OCI-LY3 (cell line): ENCODE results near the gene LCE2D.

Experiments
- H2AFZ ChIP-seq: fragments of 200-600, 300-600 bp; shearing (Covaris generic); 2 replicates; pipeline ENCODE4 v1.6.0; 2014; ENCODE audit warnings: antibody characterized with exemption, low read depth, low read length
- H3K27ac ChIP-seq: fragments of 200-600, 300-600 bp; sonication (generic); 2 replicates; pipeline ENCODE4 v1.5.1; 2014; ENCODE audit warnings: mild to moderate bottlenecking, low read length, moderate library complexity, mixed read lengths
- H3K27me3 ChIP-seq: fragments of 200-600, 300-600 bp; sonication (generic); 2 replicates; pipeline ENCODE4 v1.6.1; 2014; ENCODE audit warnings: low read depth, low read length, mixed read lengths
- H3K36me3 ChIP-seq: fragments of 200-600, 300-600 bp; sonication (generic); replicated peaks from 2 replicates; pipeline ENCODE3; 2014; ENCODE audit warnings: low read depth, low read length, mixed read lengths
- H3K4me1 ChIP-seq: fragments of 300-600, 200-600 bp; sonication (generic); 2 replicates; pipeline ENCODE4 v1.6.1; 2014; ENCODE audit warnings: low read length, mixed read lengths
- H3K4me2 ChIP-seq: fragments of 200-600, 300-600 bp; sonication (generic); 2 replicates; pipeline ENCODE4 v1.6.1; 2014; ENCODE audit warnings: low read length, mixed read lengths
- H3K4me3 ChIP-seq: fragments of 300-600, 200-600 bp; sonication (generic); 2 replicates; pipeline ENCODE4 v1.5.1; 2014; ENCODE audit warnings: antibody characterized with exemption, mild to moderate bottlenecking, low read length, moderate library complexity
- H3K79me2 ChIP-seq: fragments of 300-600, 200-600 bp; shearing (Covaris generic); 2 replicates; pipeline ENCODE4 v1.6.1; 2014; ENCODE audit warnings: mild to moderate bottlenecking, low read length, mixed read lengths
- H3K9ac ChIP-seq: fragments of 300-600, 200-600 bp; shearing (Covaris generic); 2 replicates; pipeline ENCODE4 v1.6.0; 2014; ENCODE audit warnings: mild to moderate bottlenecking, low read length, moderate library complexity
- H3K9me3 ChIP-seq: fragments of 200-600, 300-600 bp; shearing (Covaris generic); 2 replicates; pipeline ENCODE4 v1.6.1; 2014; ENCODE audit warnings: low read length, mixed read lengths; ENCODE audit not compliant: insufficient read depth
- H4K20me1 ChIP-seq: fragments of 200-600, 300-600 bp; sonication (generic); 2 replicates; pipeline ENCODE4 v1.6.1; 2016; ENCODE audit warnings: low read length, mixed read lengths; ENCODE audit not compliant: insufficient read depth
- CTCF ChIP-seq: fragments of 200-600, 300-600 bp; sonication (generic); IDR thresholded peaks from 2 replicates; pipeline ENCODE4 v1.5.1; 2014; ENCODE audit warnings: antibody characterized with exemption, low read length, low read depth
- EZH2phosphoT487 ChIP-seq: fragments of 200-600 bp; shearing (Covaris generic); IDR thresholded peaks from 2 replicates; pipeline ENCODE4 v1.6.1; 2018; ENCODE audit warnings: antibody characterized with exemption, mixed run types, low read depth

The LCE2D gene

GRCh38 chr1:152697701-152698600 is 34.8 kb downstream of the LCE2D start, which contains the start of gene LCE2A:
Gene LCE2A (plus strand): TSS chr1:152698345. CDS start chr1:152698902, 557 bp downstream.
- H4K20me1 ChIP-seq = no peaks in the 10 kb centered on the region
- peaks cover 32% of the 10 kb centered on the region for H3K27me3 ChIP-seq
- no peaks in the 10 kb centered on the region for H3K36me3 ChIP-seq
- H3K79me2 ChIP-seq = no peaks in the 10 kb centered on the region
- no peak within 1 kb of the TSS for H3K4me2 ChIP-seq
- no peak for TF ChIP-seq EZH2phosphoT487
- no peak for TF ChIP-seq CTCF
- no peak within 1 kb of the TSS for H3K4me3 ChIP-seq
- no peaks in the 10 kb centered on the region for H3K9me3 ChIP-seq
- H3K4me1 ChIP-seq = no peaks in the 10 kb centered on the region
- no peak within 1 kb of the TSS for H2AFZ ChIP-seq
- no peak within 1 kb of the TSS for H3K9ac ChIP-seq
- no peak within 1 kb of the TSS for H3K27ac ChIP-seq

DNA sequence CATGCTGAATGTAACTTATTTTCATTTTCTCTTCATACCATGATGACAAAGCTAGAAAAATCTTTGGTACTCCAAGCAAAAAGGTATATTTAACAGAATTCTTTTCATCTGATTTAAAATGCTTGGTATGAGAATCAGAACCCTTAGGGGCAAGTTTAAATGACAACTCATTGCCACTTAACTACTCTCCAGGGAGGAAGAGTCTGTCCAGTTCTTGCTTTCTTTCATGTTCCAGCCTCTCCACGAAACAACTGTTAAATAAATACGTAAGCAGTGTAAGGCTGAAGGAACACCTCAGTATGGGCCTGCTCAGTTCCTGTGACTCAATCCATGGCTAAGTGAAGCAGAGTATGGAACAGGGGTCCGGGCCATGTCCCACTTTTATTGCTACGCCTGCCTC is 36.6 kb downstream of the LCE2D start:
- no peaks in the 10 kb centered on the region for H3K4me1 ChIP-seq
- H3K9me3 ChIP-seq = no peaks in the 10 kb centered on the region
- peaks cover 41% of the 10 kb centered on the region for H3K27me3 ChIP-seq
- no peak overlapping the region for H3K4me3 ChIP-seq
- H3K27ac ChIP-seq = no peak overlapping the region
- H3K79me2 ChIP-seq = no peaks in the 10 kb centered on the region
- H4K20me1 ChIP-seq = no peaks in the 10 kb centered on the region
- H3K9ac ChIP-seq = no peak overlapping the region
- H3K36me3 ChIP-seq = no peaks in the 10 kb centered on the region
- H3K4me2 ChIP-seq = no peak overlapping the region
- no peak overlapping the region for H2AFZ ChIP-seq
- TF ChIP-seq EZH2phosphoT487 = no peak
- no peak for TF ChIP-seq CTCF

- H3K27me3 ChIP-seq = peaks cover 15% of the 10 kb centered on the region; the same call in 1 of the 2 replicates
- no peaks in the 10 kb centered on the region for H3K79me2 ChIP-seq
- no peak within 1 kb of the TSS for H3K4me3 ChIP-seq
- no peak within 1 kb of the TSS for H3K27ac ChIP-seq
- H4K20me1 ChIP-seq = no peaks in the 10 kb centered on the region
- no peaks in the 10 kb centered on the region for H3K4me1 ChIP-seq
- no peak within 1 kb of the TSS for H2AFZ ChIP-seq
- no peaks in the 10 kb centered on the region for H3K9me3 ChIP-seq
- TF ChIP-seq EZH2phosphoT487 = no peak
- no peak for TF ChIP-seq CTCF
- H3K4me2 ChIP-seq = no peak within 1 kb of the TSS
- H3K9ac ChIP-seq = no peak within 1 kb of the TSS
- H3K36me3 ChIP-seq = no peaks in the 10 kb centered on the region
Measured at GRCh38 chr1:152707860-152708259, 44.7 kb downstream of the LCE2D start, which contains the start of gene LCE4A. Gene LCE4A (plus strand): TSS chr1:152708160. CDS start chr1:152709076, 916 bp downstream.
